HG02885 (cell line): ENCODE measurements around the gene NPAS1.
"Not testable (repeated sequence)": the region's sequence is repeated elsewhere in the genome, so short reads cannot be mapped to it uniquely, and the experiment has no call there.

Source experiments
- ATAC-seq: cut with Tn5 transposase; IDR thresholded peaks from one replicate; pipeline ENCODE4 v1.9.1; 2021; ENCODE audit warnings: mild to moderate bottlenecking; ENCODE audit not compliant: unreplicated experiment, poor library complexity

Gene NPAS1

DNA sequence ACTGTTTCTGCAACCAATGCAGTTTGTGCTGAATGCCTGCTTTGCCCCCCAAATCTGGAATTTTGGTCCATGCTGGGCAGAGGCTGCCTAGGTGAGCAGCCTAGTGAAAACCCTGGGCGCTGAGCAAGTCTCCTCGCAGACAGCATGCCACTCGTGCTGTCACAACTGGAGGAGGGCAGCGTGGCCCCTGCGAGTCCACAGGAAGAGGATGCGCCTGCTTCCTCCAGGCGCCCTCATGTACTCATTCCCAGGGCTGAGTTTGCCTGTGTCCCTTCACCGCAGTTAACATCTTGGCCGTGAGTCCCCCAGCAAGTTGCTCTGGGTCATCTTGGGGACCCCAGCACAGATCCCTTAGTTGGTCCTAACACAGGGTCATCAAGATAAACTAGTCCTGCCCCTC is 55.0 kb downstream of the NPAS1 start:
- no peak for ATAC-seq

DNA sequence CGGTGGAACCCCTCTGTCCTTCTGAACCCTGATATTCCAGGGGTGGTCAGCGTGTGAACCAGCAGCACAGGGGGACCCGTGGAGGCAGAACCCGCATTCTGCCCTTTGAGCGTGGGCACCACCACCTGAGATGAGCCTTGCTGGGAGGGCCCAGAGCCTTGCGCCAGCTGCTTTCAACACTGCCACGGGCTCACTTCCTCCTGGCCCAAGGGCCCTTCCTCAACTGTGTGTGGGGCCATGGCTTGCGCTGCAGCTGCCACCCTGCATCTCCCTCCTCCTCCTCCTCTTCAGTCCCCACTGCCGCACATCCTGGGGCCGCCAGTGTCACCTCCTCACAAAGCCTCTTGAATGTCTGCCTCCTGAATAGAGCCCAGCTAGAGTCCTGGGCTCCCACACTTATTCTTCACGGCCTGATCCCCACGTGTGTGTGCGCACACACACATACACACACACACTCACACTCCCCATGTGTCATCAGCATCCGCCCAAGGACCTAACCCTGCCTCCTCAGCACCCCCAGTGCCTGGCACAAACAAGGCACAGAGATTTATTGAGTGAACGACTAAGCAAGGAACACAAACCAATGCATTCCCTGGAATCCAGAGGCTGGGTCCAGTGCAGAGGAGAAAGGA is 55.7 kb downstream of the NPAS1 start:
- no peak for ATAC-seq

DNA sequence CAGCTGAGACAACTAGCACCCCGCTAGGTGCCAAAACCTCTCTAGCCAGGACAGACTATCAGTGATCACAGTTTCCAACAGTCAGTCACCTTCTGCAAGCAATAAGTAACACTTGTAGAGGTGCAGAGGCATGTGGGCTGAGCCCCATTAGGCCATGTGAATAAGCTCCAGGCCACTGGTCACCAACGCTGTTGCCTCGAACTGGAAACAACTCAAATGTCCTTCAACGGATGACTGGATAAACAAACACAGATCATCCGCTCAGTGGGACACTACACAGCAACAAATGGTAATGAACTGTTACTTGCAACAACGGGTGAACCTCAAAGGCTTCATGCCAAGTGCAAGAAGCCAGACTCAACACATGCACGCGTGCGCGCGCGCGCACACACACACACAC is 56.3 kb downstream of the NPAS1 start:
- no peak for ATAC-seq

DNA sequence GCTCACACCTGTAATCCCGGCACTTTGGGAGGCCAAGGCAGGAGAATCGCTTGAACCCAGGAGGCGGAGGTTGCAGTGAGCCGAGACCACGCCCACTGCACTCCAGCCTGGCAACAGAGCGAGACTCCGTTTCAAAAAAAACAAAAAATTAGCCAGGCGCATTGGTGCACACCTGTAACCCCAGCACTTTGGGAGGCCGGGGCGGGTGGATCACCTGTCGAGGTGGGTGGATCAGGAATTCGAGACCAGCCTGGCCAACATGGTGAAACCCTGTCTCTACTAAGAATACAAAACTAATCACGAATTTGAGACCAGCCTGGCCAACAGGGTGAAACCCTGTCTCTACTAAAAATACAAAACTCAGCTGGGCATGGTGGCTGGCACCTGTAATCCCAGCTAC is 58.7 kb downstream of the NPAS1 start:
- ATAC-seq, result not testable (repeated sequence)

DNA sequence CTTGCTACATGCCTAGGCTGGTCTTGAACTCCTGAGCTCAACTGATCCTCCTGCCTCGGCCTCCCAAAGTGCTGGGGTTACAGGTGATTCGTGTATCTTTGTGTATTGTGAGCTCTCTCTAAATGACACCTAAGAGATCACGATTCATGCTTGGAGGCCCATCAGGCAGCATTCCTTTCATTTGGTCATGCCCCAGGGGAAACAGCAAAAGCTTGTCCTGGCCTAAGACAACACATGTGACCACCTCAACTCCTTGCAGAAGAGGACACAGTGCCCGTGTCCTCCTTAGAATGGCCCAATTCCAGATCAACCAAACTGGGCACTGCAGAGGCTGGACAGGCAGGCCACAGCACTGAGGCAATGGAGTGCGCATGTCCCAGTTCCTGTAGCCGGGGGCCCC is 61.5 kb downstream of the NPAS1 start:
- no peak for ATAC-seq

DNA sequence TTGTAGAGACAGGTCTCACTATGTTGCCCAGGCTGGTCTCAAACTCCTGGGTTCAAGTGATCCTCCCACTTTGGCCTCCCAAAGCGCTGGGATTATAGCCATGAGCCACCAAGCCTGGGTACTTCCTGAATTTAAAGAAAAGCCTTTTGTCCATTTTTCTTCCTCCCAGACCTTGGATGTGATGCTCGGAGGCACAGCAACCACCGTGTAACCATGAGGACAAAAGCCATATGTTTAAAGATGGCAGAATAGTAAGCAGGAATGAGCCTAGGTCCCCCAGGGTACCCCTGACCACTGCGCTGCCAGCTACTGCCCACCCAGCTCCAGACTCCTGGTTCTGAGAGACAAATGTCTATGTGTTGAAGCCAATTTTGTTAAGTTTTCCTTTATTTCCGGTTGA is 62.9 kb downstream of the NPAS1 start:
- ATAC-seq, result no peak

DNA sequence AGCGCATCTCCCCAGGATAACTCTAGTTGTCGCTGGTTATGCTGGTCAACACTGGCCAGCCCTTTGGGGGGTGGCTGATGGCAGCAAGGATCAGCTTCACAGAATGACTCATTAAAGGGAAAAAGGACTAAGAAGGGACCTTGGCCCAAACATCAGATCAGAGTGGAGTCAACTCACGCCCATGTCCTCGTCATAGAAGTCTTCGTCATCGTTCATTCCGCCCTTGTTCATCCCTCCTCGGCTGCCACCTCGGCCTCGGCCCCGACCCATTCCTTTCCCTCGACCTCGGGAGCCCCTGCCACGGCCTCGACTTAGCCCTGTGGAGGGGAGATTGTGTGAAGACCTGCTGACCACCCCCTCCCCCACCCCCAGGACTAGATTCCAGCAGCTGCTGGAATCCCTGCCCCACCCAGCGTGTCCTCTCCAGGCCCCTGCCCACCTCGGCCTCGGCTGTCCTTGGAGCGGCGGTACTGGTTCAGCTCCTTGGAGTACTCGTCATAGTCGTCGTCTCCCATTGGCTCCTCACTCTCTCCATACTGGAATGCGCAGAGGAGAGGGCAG is 65.3 kb downstream of the NPAS1 start:
- ATAC-seq, result no peak

DNA sequence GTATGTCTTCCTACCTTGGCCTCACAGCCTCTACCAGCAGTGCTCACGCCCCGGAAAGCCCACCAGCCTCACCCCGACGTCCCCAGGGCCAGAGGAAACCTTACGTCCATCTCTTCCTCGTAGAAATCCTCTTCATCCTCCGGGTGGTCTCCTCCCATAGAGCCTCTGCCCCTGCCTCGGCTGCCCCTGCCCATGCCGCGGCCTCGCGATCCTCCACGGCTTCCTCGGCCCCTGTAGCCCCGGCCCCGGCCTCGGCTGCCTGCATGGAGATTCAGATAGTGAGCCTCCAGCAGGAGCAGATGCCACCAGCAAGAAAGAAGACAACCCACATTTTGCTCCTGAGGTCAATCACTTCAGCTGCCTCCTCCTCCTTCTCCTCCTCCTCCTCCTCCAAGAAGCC is 66.6 kb downstream of the NPAS1 start:
- no peak for ATAC-seq

DNA sequence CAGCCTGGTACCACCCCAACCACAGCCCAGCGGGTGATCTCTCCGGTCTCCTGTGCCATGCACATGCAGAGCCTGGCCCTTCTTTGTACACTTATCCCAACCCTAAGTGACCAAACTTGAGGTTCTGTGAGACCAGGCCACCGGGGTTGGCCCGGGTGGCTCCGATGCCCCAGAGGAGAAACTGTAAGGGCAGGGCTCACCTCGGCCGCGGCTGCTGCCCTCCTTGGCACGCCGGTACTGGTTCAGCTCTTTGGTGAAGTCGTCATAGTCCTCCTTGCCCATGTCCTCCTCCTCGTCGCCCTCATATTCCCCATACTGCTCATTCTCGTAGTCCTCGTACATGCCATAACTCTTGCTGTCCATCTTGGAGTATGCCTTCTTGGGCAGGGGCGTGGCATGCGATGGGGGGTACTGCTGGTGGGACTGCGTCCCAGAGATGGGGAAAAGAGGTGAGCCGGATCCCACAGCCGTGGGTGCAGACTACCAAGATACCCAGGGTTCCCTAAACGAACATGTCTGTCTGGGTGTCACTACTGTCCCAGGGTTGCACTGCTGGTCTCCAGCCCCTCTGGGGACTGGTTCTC is 70.2 kb downstream of the NPAS1 start:
- ATAC-seq, result no peak

DNA sequence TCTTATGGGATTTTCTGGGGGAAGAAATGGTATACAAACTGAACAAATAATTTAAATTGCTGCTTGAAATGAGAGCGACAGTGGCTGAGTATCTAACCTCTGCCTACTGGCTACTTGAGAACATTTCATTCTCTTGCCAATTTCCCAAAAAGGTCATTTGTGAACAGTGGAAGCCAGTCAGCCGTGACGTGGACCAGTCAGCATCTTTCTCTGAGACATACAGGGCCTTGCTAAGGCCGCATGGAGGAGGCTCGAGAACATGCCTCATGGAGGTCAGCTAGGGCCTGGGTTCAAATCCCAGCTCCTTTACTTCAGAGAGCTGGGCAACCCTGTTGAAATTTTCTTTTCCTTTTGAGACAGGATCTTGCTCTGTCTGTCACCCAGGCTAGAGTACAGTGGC is 73.6 kb downstream of the NPAS1 start:
- no peak for ATAC-seq

DNA sequence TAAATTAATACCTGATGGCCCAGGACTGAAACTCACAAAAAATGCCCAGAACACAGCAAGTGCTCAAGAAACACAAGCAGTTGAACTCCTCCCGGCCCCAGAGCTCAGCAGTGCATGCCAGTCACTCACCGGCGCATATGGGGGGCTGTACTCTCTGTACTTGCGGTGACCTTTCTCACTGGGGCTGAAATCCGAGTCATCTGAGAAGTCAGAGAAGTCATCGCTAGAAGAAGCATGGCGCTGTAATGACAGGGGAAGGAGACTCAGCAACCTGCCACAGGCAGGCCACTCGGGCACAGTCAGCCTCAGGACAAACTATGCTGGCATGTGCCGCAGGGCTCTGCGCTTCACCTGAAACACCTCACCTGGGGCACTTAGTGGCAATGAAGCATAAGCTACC is 74.2 kb downstream of the NPAS1 start:
- peak; percentile 64 for ATAC-seq

DNA sequence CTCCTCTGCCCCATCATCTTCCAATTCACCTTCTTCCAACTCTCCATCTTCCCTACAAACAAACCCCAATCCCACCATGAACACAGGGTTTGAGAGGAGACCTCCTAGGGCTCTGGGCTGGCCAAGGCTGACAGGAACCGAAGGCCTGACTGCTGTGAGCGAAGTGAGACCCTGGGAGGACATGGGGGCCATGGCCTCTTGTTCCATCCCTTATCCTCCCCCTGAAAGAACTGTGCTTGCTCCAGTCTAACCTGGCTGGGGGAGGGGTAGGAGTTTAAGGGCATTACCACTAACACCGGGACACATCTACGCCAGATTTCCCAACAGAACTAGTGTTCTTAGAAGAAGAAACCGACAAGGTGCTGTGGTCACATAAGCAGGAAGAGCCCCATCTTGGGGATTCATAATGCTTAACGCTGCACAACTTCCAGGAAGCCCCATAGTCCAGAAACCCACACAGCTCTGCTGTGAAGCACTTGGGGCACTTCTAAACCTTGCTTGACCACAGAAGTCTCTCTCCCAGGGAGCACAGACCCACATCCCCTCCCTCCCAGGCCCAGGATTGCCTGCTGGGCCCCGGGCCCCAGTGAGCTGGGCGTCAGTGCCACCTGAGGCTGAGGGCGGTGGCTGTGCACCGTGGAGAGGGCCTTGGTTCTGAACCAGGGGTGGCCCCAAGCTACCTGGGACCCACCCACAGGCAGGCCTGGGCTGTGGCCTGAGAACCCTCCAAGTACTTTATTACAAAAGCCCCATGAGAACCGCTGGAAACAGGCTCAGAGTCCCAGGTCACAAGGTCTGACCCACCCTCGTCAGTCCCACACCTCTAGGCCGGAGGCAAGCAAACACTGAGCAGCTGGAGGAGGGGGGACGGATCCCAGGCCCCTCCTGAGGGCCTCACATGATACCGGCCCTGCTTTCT is 75.2 kb downstream of the NPAS1 start:
- ATAC-seq, result no peak
